Lower leg skin (tissue), 3 donors: ENCODE data around the gene DGCR6.

Experiments used
- POLR2A ChIP-seq, 2 donors: fragments of 450-650 bp; IDR thresholded peaks; one replicate each; pipeline ENCODE4 v1.6.1; 2016 to 2017; ENCODE audit warnings: antibody characterized with exemption in 2 of 2, mild to moderate bottlenecking in 1 of 2, moderate library complexity in 1 of 2
- TF ChIP-seq, protein P1 (sequence below), 3 donors: fragments of 450-650 bp; IDR thresholded peaks; one replicate each; pipeline ENCODE4 v1.5.1; 2016; ENCODE audit warnings: antibody characterized with exemption in 3 of 3, mild to moderate bottlenecking in 3 of 3, moderate library complexity in 2 of 3

DNA sequence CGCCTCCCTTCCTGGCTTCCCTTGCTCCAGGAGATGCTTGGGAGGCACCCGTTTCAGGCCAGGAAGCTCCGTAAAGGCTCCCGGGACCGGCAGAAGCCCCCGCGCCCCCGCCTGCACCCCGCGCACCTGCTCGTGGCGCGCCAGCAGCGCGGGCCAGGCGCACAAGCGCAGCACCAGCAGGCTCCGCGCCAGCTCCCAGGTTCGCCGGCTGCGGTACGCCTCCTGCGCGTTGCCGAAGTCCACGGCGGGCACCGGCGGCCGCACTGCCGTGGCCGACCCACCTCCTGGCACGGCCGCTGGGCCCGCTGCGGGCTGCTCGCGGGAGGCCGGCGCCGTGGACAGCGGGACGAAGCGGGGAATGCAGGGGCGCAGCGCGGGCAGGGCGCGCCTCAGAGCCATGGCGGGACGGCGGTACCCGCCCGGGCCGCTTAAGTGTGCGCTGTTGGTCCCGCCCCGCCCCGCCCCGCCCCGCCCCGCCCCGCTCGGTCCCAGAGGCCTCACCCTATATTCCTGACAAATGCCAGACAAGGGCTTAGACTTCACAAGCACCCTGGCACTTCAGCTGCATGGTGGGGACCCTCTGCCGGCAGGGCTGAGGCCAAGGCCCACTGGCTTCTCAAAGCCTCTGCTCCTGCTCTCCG is 29.9 kb downstream of the DGCR6 start, which contains the start of gene PRODH:
- TF ChIP-seq POLR2A (IDR thresholded peaks at IDR 0.05) = no peak
- TF ChIP-seq, protein P1, sequence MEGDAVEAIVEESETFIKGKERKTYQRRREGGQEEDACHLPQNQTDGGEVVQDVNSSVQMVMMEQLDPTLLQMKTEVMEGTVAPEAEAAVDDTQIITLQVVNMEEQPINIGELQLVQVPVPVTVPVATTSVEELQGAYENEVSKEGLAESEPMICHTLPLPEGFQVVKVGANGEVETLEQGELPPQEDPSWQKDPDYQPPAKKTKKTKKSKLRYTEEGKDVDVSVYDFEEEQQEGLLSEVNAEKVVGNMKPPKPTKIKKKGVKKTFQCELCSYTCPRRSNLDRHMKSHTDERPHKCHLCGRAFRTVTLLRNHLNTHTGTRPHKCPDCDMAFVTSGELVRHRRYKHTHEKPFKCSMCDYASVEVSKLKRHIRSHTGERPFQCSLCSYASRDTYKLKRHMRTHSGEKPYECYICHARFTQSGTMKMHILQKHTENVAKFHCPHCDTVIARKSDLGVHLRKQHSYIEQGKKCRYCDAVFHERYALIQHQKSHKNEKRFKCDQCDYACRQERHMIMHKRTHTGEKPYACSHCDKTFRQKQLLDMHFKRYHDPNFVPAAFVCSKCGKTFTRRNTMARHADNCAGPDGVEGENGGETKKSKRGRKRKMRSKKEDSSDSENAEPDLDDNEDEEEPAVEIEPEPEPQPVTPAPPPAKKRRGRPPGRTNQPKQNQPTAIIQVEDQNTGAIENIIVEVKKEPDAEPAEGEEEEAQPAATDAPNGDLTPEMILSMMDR (IDR thresholded peaks at IDR 0.05) = no peak
